HG03575 (cell line): ENCODE results near the gene SAP30BP.

Experiments
- ATAC-seq: cut with Tn5 transposase; IDR thresholded peaks from one replicate; pipeline ENCODE4 v1.9.1; 2021; ENCODE audit not compliant: unreplicated experiment, insufficient number of reproducible peaks, low FRiP score; ENCODE audit errors: extremely low read depth

The SAP30BP gene

GRCh38 chr17:75676461-75676860 is 9.3 kb downstream of the SAP30BP start:
- ATAC-seq = no peak

- no peak for ATAC-seq
These were observed 12.6 kb downstream of the SAP30BP start for GRCh38 chr17:75679706-75680211.

- no peak for ATAC-seq
These were observed 13.3 kb downstream of the SAP30BP start for GRCh38 chr17:75680431-75680830.

- no peak for ATAC-seq
These were observed 14.2 kb downstream of the SAP30BP start for GRCh38 chr17:75681289-75681688.

- ATAC-seq = no peak
These were observed 16.4 kb downstream of the SAP30BP start for GRCh38 chr17:75683583-75683982.

- ATAC-seq = no peak
These were observed 17.1 kb downstream of the SAP30BP start for GRCh38 chr17:75684249-75684648.

- no peak for ATAC-seq
These were observed 17.8 kb downstream of the SAP30BP start for GRCh38 chr17:75684924-75685323.

GRCh38 chr17:75685499-75685898 is 18.4 kb downstream of the SAP30BP start:
- ATAC-seq = no peak

GRCh38 chr17:75688209-75688825 is 21.2 kb downstream of the SAP30BP start:
- ATAC-seq = no peak

GRCh38 chr17:75689441-75689873 is 22.3 kb downstream of the SAP30BP start:
- ATAC-seq = no peak

GRCh38 chr17:75691371-75691791 is 24.2 kb downstream of the SAP30BP start:
- no peak for ATAC-seq

- no peak for ATAC-seq
These were observed 24.9 kb downstream of the SAP30BP start for GRCh38 chr17:75691801-75692626.

- ATAC-seq = no peak
These were observed 25.8 kb downstream of the SAP30BP start for GRCh38 chr17:75692976-75693375.

GRCh38 chr17:75693500-75694481 is 26.7 kb downstream of the SAP30BP start:
- ATAC-seq = no peak

GRCh38 chr17:75694536-75694935 is 27.4 kb downstream of the SAP30BP start:
- ATAC-seq = no peak

- no peak for ATAC-seq
These were observed 28.1 kb downstream of the SAP30BP start for GRCh38 chr17:75695141-75695829.

GRCh38 chr17:75695830-75696271 is 28.7 kb downstream of the SAP30BP start:
- no peak for ATAC-seq

- no peak for ATAC-seq
These were observed 30.6 kb downstream of the SAP30BP start for GRCh38 chr17:75697651-75698291.
